GM12874 (cell line): Measurements from ENCODE around the gene PASD1.

Experiments used
- CTCF ChIP-seq: IDR thresholded peaks from 2 replicates; pipeline ENCODE4 v1.5.1; 2011; ENCODE audit warnings: low read depth, mild to moderate bottlenecking, control low read depth, low read length, moderate library complexity; ENCODE audit not compliant: insufficient read depth

Gene PASD1

GRCh38 chrX:151694661-151695582 is 131.4 kb downstream of the PASD1 start, which contains the start of gene PRRG3:
TSS of gene PRRG3 (plus strand) at chrX:151695458. CDS start at chrX:151698815, 3,357 bp downstream.
- no peak for TF ChIP-seq CTCF

- no peak for TF ChIP-seq CTCF
Observed at GRCh38 chrX:151695583-151696340, 132.3 kb downstream of the PASD1 start.

GRCh38 chrX:151697522-151697921 is 134.0 kb downstream of the PASD1 start:
- no peak for TF ChIP-seq CTCF

GRCh38 chrX:151698485-151698884 is 135.0 kb downstream of the PASD1 start:
- TF ChIP-seq CTCF = no peak

GRCh38 chrX:151699746-151700145 is 136.3 kb downstream of the PASD1 start:
- TF ChIP-seq CTCF = no peak

- TF ChIP-seq CTCF = no peak
Observed at GRCh38 chrX:151700581-151700980, 137.1 kb downstream of the PASD1 start.

- no peak for TF ChIP-seq CTCF
Observed at GRCh38 chrX:151701071-151701470, 137.6 kb downstream of the PASD1 start.
